NCI-H146 (cell line): ENCODE results near the gene GPX6.
"Not testable (repeated sequence)": the region's sequence is repeated elsewhere in the genome, so short reads cannot be mapped to it uniquely, and the experiment has no call there.

Source experiments
- DNase-seq: peaks from one replicate; lab custom pipeline; 2025; lab: John Stamatoyannopoulos, UW

Gene GPX6

GRCh38 chr6:28523241-28523622 lies 7.6 kb upstream of the GPX6 start:
- DNase-seq = no peak

DNA sequence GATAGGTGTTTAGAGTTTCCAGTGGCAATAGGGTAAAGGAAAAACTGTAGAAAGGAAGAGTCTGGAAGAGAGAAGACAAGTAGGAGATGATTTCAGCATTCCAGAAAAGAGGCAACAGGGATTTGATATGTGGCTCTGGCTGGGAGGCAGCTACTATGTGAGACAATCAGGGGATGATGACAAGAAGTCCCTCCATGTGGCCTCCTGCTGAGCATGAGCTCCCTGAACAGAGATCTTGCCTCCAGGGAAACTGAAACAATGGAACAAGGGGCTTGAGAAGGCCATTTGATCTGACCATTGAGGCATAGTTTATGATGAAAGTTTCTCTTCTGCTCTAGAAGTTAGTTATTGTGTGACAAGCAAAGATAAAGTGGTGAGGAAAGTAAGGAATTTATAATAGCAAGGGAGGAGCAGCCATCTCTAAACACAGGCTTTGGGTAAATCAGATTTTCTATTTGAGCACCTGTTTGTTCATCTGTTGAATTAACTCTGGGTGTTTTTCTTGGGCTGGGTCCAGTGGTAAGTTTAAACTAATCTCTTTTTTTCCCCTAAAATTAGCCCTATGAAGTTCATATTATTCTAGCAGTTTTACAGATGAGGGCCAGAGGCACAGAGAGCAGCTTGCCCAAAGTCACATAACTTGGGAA lies 7.1 kb upstream of the GPX6 start:
- no peak for DNase-seq

GRCh38 chr6:28517964-28518363 lies 2.4 kb upstream of the GPX6 start:
- no peak for DNase-seq

GRCh38 chr6:28512387-28512786 lies 3.2 kb downstream of the GPX6 start:
- peak; percentile 39 for DNase-seq

GRCh38 chr6:28511628-28512300 lies 3.8 kb downstream of the GPX6 start:
- DNase-seq = no peak

- DNase-seq = no peak
Measured at GRCh38 chr6:28506807-28507475, 8.7 kb downstream of the GPX6 start.

- DNase-seq = no peak
Measured at GRCh38 chr6:28505733-28506132, 9.9 kb downstream of the GPX6 start.

- DNase-seq = not testable (repeated sequence)
Measured at GRCh38 chr6:28502709-28503305, 12.8 kb downstream of the GPX6 start.

DNA sequence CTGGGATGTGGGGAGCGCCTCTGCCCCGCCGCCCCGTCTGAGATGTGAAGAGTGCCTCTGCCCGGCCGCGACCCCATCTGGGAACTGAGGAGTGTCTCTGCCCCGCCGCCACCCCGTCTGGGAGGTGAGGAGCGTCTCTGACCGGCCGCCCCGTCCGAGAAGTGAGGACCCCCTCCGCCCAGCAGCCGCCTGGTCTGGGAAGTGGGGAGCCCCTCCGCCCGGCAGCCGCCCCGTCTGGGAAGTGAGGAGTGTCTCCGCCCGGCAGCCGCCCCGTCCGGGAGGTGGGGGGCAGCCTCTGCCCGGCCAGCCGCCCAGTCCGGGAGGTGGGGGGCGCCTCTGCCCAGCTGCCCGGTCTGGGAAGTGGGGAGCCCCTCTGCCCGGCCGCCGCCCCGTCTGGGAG lies 13.5 kb downstream of the GPX6 start:
- not testable (repeated sequence) for DNase-seq

DNA sequence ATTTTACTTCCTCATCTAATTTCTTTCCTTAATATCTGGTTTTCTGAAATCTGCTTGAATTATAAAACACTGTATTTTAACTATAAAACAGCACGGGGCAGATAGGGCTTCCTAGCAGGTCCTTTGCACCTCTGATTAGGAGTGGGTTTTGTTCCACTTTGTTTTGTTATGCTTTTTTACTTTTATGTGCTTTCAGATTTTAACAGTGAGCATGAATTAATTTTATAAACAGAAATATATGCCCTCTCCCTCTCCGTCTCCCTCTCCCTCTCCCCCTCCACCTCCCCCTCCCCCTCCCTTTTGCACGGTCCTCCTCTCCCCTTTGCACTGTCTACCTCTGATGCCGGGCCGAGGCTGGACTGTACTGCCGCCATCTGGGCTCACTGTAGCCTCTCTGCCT lies 14.3 kb downstream of the GPX6 start:
- no peak for DNase-seq

DNA sequence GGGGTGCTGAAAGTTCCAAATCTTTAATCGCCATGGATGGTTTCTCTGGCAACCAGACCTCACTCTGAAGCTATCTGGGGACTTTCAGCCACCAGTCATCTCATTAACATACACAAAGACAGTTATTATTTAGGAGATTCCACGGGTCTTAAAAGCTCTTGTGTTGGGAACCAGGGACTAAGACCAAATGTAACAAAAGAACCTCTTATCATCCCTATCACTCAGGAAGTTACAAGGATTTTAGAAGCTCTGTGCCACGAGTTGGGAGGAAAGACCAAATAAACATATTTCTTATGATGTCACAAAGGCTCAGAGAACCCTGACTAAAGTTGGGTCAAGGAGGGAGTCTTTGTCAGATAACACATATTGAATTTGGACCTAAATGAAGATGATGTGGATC lies 17.7 kb downstream of the GPX6 start:
- no peak for DNase-seq

- no peak for DNase-seq
Measured at GRCh38 chr6:28497306-28497705, 18.3 kb downstream of the GPX6 start.

- DNase-seq = no peak
Measured at GRCh38 chr6:28496099-28496779, 19.4 kb downstream of the GPX6 start.

DNA sequence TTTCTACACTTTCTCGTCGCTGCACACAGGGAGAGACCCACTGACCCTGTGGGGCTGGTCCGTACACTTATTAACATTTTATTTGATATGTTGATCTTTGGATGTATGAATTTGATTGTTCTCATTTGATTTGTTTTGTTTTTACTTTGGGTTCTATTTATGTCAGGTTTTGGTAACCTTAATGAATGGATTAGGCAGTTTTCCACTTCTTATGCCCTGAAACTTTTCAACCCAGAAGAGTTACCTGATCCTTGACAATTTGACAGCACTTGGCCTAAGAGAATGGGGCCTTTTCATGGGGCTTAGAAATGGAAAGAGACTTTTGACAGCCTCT lies 23.6 kb downstream of the GPX6 start:
- DNase-seq = no peak

DNA sequence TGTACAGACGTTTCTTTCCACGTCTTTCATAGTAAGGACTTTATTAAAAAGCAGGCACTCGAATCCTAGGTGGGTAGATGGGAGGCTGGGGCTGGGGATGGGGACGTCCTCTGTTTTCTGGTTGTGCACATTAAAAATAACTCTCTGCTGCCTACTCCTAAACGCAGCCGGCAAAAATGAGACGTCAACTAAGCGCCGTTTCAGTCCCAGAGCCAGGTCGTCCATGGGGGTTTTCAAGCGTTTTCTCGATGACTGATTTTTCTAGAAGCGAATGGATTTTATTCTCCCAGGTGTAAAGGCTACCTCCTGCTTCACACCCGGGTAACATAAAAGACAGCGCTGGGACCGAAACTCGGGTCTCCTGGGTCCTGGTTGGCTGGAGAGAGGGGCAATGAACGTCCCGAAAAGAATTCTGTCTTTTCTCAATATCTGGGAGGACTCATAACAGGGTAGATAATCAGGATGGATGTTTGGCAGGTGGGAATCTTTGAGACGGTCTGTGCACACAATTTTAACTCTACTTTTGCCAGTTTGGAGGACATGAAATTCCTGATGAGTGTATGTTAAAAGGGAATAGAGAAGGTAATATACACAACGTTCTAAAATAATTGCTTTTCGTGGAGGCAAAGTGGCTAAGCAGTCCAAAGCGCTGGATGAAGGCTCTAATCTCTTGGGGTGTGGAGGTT lies 25.2 kb downstream of the GPX6 start:
- no peak for DNase-seq

- DNase-seq = no peak
Measured at GRCh38 chr6:28489366-28490204, 26.0 kb downstream of the GPX6 start.

- peak; percentile 23 for DNase-seq
Measured at GRCh38 chr6:28488916-28489365, 26.7 kb downstream of the GPX6 start.

GRCh38 chr6:28486988-28487742 lies 28.4 kb downstream of the GPX6 start:
- DNase-seq = no peak

- no peak for DNase-seq
Measured at GRCh38 chr6:28486533-28486932, 29.1 kb downstream of the GPX6 start.

- DNase-seq = no peak
Measured at GRCh38 chr6:28485482-28485881, 30.1 kb downstream of the GPX6 start.
